BLaER1 (cell line): ENCODE measurements around the gene CDC42BPB.

Source experiments
- H3K27ac ChIP-seq: shearing (Covaris generic); formaldehyde crosslinking; 2 replicates; pipeline ENCODE4 v1.8.1; 2022
- H3K27me3 ChIP-seq: shearing (Covaris generic); formaldehyde crosslinking; 2 replicates; pipeline ENCODE4 v1.8.1; 2022
- H3K36me3 ChIP-seq: shearing (Covaris generic); formaldehyde crosslinking; 2 replicates; pipeline ENCODE4 v1.8.1; 2022
- H3K4me1 ChIP-seq: shearing (Covaris generic); formaldehyde crosslinking; 2 replicates; pipeline ENCODE4 v1.8.1; 2022
- H3K4me2 ChIP-seq: shearing (Covaris generic); formaldehyde crosslinking; 2 replicates; pipeline ENCODE4 v1.8.1; 2022
- H3K4me3 ChIP-seq: shearing (Covaris generic); formaldehyde crosslinking; 2 replicates; pipeline ENCODE4 v1.8.1; 2022
- H3K9ac ChIP-seq: shearing (Covaris generic); formaldehyde crosslinking; 2 replicates; pipeline ENCODE4 v1.8.1; 2022
- H3K9me3 ChIP-seq: shearing (Covaris generic); formaldehyde crosslinking; 2 replicates; pipeline ENCODE4 v1.8.1; 2022
- H4K20me1 ChIP-seq: shearing (Covaris generic); formaldehyde crosslinking; 2 replicates; pipeline ENCODE4 v1.8.1; 2022
- Cebpa-rat ChIP-seq: shearing (Covaris generic); IDR thresholded peaks from 2 replicates; pipeline ENCODE4 v1.8.1; 2022

Gene CDC42BPB

GRCh38 chr14:102951034-102951433 is 106.3 kb downstream of the CDC42BPB start:
- H3K9ac ChIP-seq: no peak overlapping the region
- no peaks in the 10 kb centered on the region for H3K9me3 ChIP-seq
- H3K4me1 ChIP-seq: peaks cover 58% of the 10 kb centered on the region
- H3K36me3 ChIP-seq: peaks cover 27% of the 10 kb centered on the region
- H4K20me1 ChIP-seq: no peaks in the 10 kb centered on the region
- H3K27ac ChIP-seq: no peak overlapping the region
- no peak overlapping the region for H3K4me3 ChIP-seq
- 0 out of 2 replicates have a peak overlapping the region, but pooled peaks have one; percentile 5 for H3K4me2 ChIP-seq
- H3K27me3 ChIP-seq: no peaks in the 10 kb centered on the region
- no peak for TF ChIP-seq Cebpa-rat

GRCh38 chr14:102949801-102950451 is 107.4 kb downstream of the CDC42BPB start:
- Histone ChIP-seq H3K9me3 (no peaks in the 10 kb centered on the region), H3K4me3 (no peak overlapping the region), H3K4me1 (peaks cover 52% of the 10 kb centered on the region), H3K27me3 (no peaks in the 10 kb centered on the region), H4K20me1 (no peaks in the 10 kb centered on the region), H3K4me2 (peak overlapping the region; percentile 88), H3K27ac (peak overlapping the region; percentile 83), H3K9ac (peak overlapping the region; percentile 59), H3K36me3 (peaks cover 33% of the 10 kb centered on the region)
- TF ChIP-seq Cebpa-rat: no peak

GRCh38 chr14:102949062-102949800 is 108.1 kb downstream of the CDC42BPB start:
- peak overlapping the region; percentile 88 for H3K4me2 ChIP-seq
- 0 out of 2 replicates have a peak overlapping the region, but pooled peaks have one; percentile 14 for H3K4me3 ChIP-seq
- H3K9ac ChIP-seq: peak overlapping the region; percentile 59
- no peaks in the 10 kb centered on the region for H4K20me1 ChIP-seq
- no peaks in the 10 kb centered on the region for H3K9me3 ChIP-seq
- no peaks in the 10 kb centered on the region for H3K27me3 ChIP-seq
- H3K27ac ChIP-seq: peak overlapping the region; percentile 83
- H3K4me1 ChIP-seq: peaks cover 52% of the 10 kb centered on the region
- no peak for TF ChIP-seq Cebpa-rat
- peaks cover 36% of the 10 kb centered on the region for H3K36me3 ChIP-seq

GRCh38 chr14:102948698-102949061 is 108.7 kb downstream of the CDC42BPB start:
- peaks cover 34% of the 10 kb centered on the region for H3K36me3 ChIP-seq
- H3K27me3 ChIP-seq: no peaks in the 10 kb centered on the region
- H3K4me3 ChIP-seq: 0 out of 2 replicates have a peak overlapping the region, but pooled peaks have one; percentile 14
- no peaks in the 10 kb centered on the region for H4K20me1 ChIP-seq
- peak overlapping the region; percentile 83 for H3K27ac ChIP-seq
- peaks cover 53% of the 10 kb centered on the region for H3K4me1 ChIP-seq
- peak overlapping the region; percentile 88 for H3K4me2 ChIP-seq
- no peak for TF ChIP-seq Cebpa-rat
- H3K9ac ChIP-seq: 0 out of 2 replicates have a peak overlapping the region, but pooled peaks have one; percentile 59
- H3K9me3 ChIP-seq: no peaks in the 10 kb centered on the region

GRCh38 chr14:102947321-102948103 is 109.8 kb downstream of the CDC42BPB start:
- Histone ChIP-seq H3K4me3 (no peak overlapping the region), H3K4me2 (no peak overlapping the region)

GRCh38 chr14:102945346-102946130 is 111.8 kb downstream of the CDC42BPB start:
- Histone ChIP-seq H4K20me1 (no peaks in the 10 kb centered on the region), H3K4me3 (no peak overlapping the region), H3K9me3 (no peaks in the 10 kb centered on the region), H3K36me3 (peaks cover 24% of the 10 kb centered on the region), H3K27ac (no peak overlapping the region), H3K4me2 (no peak overlapping the region), H3K9ac (no peak overlapping the region), H3K27me3 (no peaks in the 10 kb centered on the region), H3K4me1 (peaks cover 50% of the 10 kb centered on the region)
- TF ChIP-seq Cebpa-rat: no peak

More at GRCh38 chr14:102947321-102948103, 109.8 kb downstream of the CDC42BPB start:
- TF ChIP-seq Cebpa-rat: no peak
- Histone ChIP-seq H3K27me3 (no peaks in the 10 kb centered on the region), H3K4me1 (peaks cover 49% of the 10 kb centered on the region), H3K9ac (no peak overlapping the region), H3K36me3 (peaks cover 28% of the 10 kb centered on the region), H3K9me3 (no peaks in the 10 kb centered on the region), H3K27ac (0 out of 2 replicates have a peak overlapping the region, but pooled peaks have one; percentile 41), H4K20me1 (no peaks in the 10 kb centered on the region)

- H3K9me3 ChIP-seq: no peaks in the 10 kb centered on the region
- H3K4me3 ChIP-seq: no peak overlapping the region
- H3K36me3 ChIP-seq: peaks cover 19% of the 10 kb centered on the region
- H3K27ac ChIP-seq: peak overlapping the region; percentile 4; the same call in 1 of the 2 replicates
- H3K27me3 ChIP-seq: no peaks in the 10 kb centered on the region
- H3K4me2 ChIP-seq: no peak overlapping the region
- H3K4me1 ChIP-seq: peaks cover 50% of the 10 kb centered on the region
- H3K9ac ChIP-seq: no peak overlapping the region
- TF ChIP-seq Cebpa-rat: no peak
- H4K20me1 ChIP-seq: no peaks in the 10 kb centered on the region
Measured at GRCh38 chr14:102944448-102945330, 112.7 kb downstream of the CDC42BPB start.

GRCh38 chr14:102943979-102944378 is 113.4 kb downstream of the CDC42BPB start:
- H4K20me1 ChIP-seq: no peaks in the 10 kb centered on the region
- no peak for TF ChIP-seq Cebpa-rat
- no peaks in the 10 kb centered on the region for H3K9me3 ChIP-seq
- no peak overlapping the region for H3K27ac ChIP-seq
- no peaks in the 10 kb centered on the region for H3K27me3 ChIP-seq
- peaks cover 19% of the 10 kb centered on the region for H3K36me3 ChIP-seq
- H3K4me3 ChIP-seq: no peak overlapping the region
- H3K9ac ChIP-seq: no peak overlapping the region
- H3K4me1 ChIP-seq: peaks cover 50% of the 10 kb centered on the region
- H3K4me2 ChIP-seq: no peak overlapping the region
